Psoas muscle (tissue), 8 donors: ENCODE results near the gene DLG4. TPM values are rescaled to one million over a fixed set of nuclear protein-coding genes. Genes with fewer than 3 reads are reported as not detected.
A peak's percentile ranks its signal among the peaks of the same experiment; 100 is the strongest.

Experiments
- ATAC-seq, 4 donors: fragments of 200-7000 bp; cut with Tn5 transposase; one replicate each; pipeline ENCODE4 v1.9.1; 2020; ENCODE audit warnings: moderate library complexity in 3 of 4, mild to moderate bottlenecking in 2 of 4
- DNase-seq, 2 donors: peaks; one replicate each; pipeline ENCODE4 v3.0.0-alpha.2; 2020
- H3K27ac ChIP-seq: fragments of 200-600 bp; one replicate; pipeline ENCODE4 v1.8.0; 2022
- H3K27me3 ChIP-seq, 3 donors: fragments of 200-600 bp in 1 of 3; one replicate each; pipeline versions ENCODE4 v1.6.1 to v1.8.0; 2013 to 2022; ENCODE audit warnings: low read length in 2 of 3, mild to moderate bottlenecking in 2 of 3, moderate library complexity in 1 of 3; ENCODE audit not compliant: insufficient read depth in 3 of 3
- H3K36me3 ChIP-seq, 2 donors: fragments of 200-600 bp in 1 of 2; one replicate each; pipeline versions ENCODE4 v1.6.1 to v1.8.0; 2013 to 2022; ENCODE audit warnings: low read depth in 1 of 2, mild to moderate bottlenecking in 1 of 2, moderate library complexity in 1 of 2; ENCODE audit not compliant: insufficient read depth in 1 of 2
- H3K4me1 ChIP-seq: fragments of 200-600 bp; one replicate; pipeline ENCODE4 v1.8.0; 2022
- H3K4me3 ChIP-seq: fragments of 200-600 bp; one replicate; pipeline ENCODE4 v1.8.0; 2022; ENCODE audit warnings: mild to moderate bottlenecking
- H3K9me3 ChIP-seq: fragments of 200-600 bp; one replicate; pipeline ENCODE4 v1.8.0; 2022
- WGBS, 3 donors: extraction: QIAGEN DNeasy Blood & Tissue Kit; methylation state at CpG; one replicate each; pipeline versions ENCODE4 v1.1.6 to v1.1.7; 2013; 5-methylcytosine and 5-hydroxymethylcytosine counted together
- intact Hi-C, 2 donors: fragments of 100-400 bp; cut with DNase I; formaldehyde crosslinking; loops; one replicate each; pipeline versions ENCODE4 v1.11.0 to v1.14.2; 2022
- long read RNA-seq, 2 donors: library from polyadenylated mRNA; unstranded; transcript quantifications; one replicate each; pipeline ENCODE4 v2.0.0, GENCODE V29; 2021
- polyA plus RNA-seq, 3 donors: library from polyadenylated mRNA; stranded (reverse); fragments of 200-250 nt; gene quantifications; one replicate each; pipeline ENCODE4 v1.2.3, GENCODE V29; 2013
- total RNA-seq, 4 donors: library from RNA; stranded (reverse); fragmentation: NEBNext Ultra II Directional in 2 of 4; extraction: Animal tissue kit (Norgen Biotek cat#: 25700) in 2 of 4; gene quantifications; one replicate each; pipeline versions ENCODE4 v1.2.1 to v1.2.4, GENCODE V29; 2021 to 2023
- TF ChIP-seq, protein P1 (sequence below): fragments of 200-600 bp; IDR thresholded peaks from one replicate; pipeline ENCODE4 v1.8.0; 2022; ENCODE audit warnings: antibody characterized with exemption
- donor health status: healthy with polysubstance abuse.
- donor health status: DM: no; HTN: no; CAD: no; lungs with moderate emphysema.
- donor health status: Bipolar disorder and iron deficiency.
- donor health status: healthy.
- donor health status: DM: yes; HTN: yes; CAD: no.
- donor health status: DM: no; HTN: no; CAD: no.
- donor health status: DM: no; HTN: no; CAD: no.
- donor health status: DM: yes; HTN: yes; CAD: no.

Gene DLG4
- total RNA-seq (1 to 10 TPM; 3.2 to 8.9 (median 5.8) TPM), polyA plus RNA-seq (1 to 10 TPM; 1.5 to 5.8 (median 1.8) TPM)
- long read RNA-seq, donor 1, partial matches to known transcripts = 0 of 1 reads
- long read RNA-seq, donor 1, other reads (novel, unspliced or antisense) = 1 of 1 reads
- long read RNA-seq, donor 2, partial matches to known transcripts = 0 of 1 reads
- long read RNA-seq, donor 2, other reads (novel, unspliced or antisense) = 1 of 1 reads

DNA sequence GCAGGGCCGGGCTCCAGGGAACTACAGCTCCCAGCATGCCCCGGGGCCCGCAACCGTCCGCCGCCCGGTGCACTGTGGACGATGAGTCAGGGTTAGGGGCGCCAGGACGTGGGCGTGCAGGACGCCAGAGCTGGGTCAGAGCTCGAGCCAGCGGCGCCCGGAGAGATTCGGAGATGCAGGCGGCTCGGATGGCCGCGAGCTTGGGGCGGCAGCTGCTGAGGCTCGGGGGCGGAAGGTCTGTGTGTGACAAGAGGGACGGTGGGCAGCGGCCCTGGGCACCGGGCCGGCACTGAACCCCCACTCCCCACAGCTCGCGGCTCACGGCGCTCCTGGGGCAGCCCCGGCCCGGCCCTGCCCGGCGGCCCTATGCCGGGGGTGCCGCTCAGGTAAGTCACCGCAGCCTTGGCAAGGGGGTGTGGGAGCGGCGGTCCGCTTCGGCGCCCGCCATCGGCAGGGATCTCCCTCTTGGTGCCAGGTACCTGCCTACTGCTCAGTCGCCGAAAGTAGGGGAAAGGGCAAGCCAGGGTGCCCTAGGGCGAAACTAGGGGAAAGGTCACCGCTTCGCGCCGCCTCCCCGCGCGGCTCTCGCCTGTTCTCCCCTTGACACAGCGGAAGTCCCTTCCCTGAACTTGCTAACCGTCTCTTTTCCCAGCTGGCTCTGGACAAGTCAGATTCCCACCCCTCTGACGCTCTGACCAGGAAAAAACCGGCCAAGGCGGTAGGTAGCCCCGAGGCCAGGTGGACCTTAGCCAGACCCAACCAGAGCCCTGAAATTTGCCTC is at the start of gene DLG4, which contains the start of gene ACADVL:
TSS of gene DLG4 (minus strand) at position 25 of the 781 bp plus-strand sequence.
TSS of gene ACADVL (plus strand) at position 127 of the 781 bp plus-strand sequence. CDS start at position 174, 47 bp downstream.
- no peaks in the 10 kb centered on the region for H3K27me3 ChIP-seq
- peak; percentile 97 for DNase-seq
- TF ChIP-seq, protein P1, sequence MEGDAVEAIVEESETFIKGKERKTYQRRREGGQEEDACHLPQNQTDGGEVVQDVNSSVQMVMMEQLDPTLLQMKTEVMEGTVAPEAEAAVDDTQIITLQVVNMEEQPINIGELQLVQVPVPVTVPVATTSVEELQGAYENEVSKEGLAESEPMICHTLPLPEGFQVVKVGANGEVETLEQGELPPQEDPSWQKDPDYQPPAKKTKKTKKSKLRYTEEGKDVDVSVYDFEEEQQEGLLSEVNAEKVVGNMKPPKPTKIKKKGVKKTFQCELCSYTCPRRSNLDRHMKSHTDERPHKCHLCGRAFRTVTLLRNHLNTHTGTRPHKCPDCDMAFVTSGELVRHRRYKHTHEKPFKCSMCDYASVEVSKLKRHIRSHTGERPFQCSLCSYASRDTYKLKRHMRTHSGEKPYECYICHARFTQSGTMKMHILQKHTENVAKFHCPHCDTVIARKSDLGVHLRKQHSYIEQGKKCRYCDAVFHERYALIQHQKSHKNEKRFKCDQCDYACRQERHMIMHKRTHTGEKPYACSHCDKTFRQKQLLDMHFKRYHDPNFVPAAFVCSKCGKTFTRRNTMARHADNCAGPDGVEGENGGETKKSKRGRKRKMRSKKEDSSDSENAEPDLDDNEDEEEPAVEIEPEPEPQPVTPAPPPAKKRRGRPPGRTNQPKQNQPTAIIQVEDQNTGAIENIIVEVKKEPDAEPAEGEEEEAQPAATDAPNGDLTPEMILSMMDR = no peak
- no peaks in the 10 kb centered on the region for H3K9me3 ChIP-seq
- peak within 1 kb of the TSS; percentile 98 for H3K4me3 ChIP-seq
- peaks cover 34% of the 10 kb centered on the region for H3K4me1 ChIP-seq
- H3K36me3 ChIP-seq = peaks cover 2 to 45% of the 10 kb centered on the region in 2 donors
- ATAC-seq = peak; percentile 86 to 88 (median 86)
- 0 to 1% (median 0%) methylated on average over 44 to 63 of the region's 63 CpGs for WGBS, 3 donors
- intact Hi-C loops = loop anchor here in 1 of 2 donors (2.0 kb wide), 2 partner anchors 17 to 77 kb away; no protein-coding TSS in a partner anchor
- H3K27ac ChIP-seq = peak within 1 kb of the TSS; percentile 99

DNA sequence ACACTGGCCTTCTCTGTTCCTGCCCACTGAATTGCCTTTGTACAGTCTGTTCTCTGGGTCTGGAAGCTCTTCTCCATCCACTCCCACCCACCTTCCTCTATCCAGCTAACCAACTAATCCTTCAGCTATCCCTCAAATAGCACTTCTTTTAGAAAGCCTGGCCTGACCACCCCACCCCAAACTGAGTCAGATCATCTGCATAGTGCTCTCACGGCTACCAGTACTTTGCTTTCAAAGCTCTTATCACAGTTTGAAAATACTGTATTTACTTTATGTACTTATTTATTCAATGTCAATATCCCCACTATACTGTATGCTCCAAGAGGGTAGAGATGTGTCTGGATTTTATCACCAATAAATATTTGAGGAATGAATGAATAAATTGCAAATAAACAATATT is 47.1 kb upstream of the DLG4 start:
- no peak for ATAC-seq
- no peak for DNase-seq
- 71 to 76% (median 74%) methylated on average over 1 of the region's 1 CpG for WGBS, 3 donors
- Histone ChIP-seq H3K4me1 (peaks cover 4% of the 10 kb centered on the region), H3K27ac (no peak overlapping the region), H3K36me3 (no peaks in the 10 kb centered on the region), H3K27me3 (peaks cover 0 to 36% (median 16%) of the 10 kb centered on the region in 3 donors), H3K9me3 (no peaks in the 10 kb centered on the region), H3K4me3 (no peak overlapping the region)
- TF ChIP-seq, protein P1 = no peak
- intact Hi-C loops = loop anchor here (5.0 to 10.0 kb wide), 2 partner anchors 41 to 78 kb away; partner anchors contain the start of gene EIF5A (in 1 of the 2)

DNA sequence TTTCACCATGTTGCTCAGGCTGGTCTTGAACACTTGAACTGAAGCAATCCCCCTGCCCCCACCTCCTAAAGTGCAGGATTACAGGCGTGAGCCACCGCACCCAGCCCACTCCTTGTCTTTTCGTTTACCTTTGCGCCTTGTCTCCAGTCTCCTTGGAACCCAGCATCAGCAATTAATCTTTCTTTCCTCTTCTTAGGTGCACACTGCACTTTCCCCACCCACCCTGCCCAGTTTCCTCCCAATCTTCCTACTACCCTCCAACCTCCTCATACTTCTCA is 44.1 kb upstream of the DLG4 start:
- WGBS, 3 donors = 50 to 79% (median 57%) methylated on average over 4 of the region's 4 CpGs
- H3K27me3 ChIP-seq = peaks cover 0 to 50% (median 21%) of the 10 kb centered on the region in 3 donors

DNA sequence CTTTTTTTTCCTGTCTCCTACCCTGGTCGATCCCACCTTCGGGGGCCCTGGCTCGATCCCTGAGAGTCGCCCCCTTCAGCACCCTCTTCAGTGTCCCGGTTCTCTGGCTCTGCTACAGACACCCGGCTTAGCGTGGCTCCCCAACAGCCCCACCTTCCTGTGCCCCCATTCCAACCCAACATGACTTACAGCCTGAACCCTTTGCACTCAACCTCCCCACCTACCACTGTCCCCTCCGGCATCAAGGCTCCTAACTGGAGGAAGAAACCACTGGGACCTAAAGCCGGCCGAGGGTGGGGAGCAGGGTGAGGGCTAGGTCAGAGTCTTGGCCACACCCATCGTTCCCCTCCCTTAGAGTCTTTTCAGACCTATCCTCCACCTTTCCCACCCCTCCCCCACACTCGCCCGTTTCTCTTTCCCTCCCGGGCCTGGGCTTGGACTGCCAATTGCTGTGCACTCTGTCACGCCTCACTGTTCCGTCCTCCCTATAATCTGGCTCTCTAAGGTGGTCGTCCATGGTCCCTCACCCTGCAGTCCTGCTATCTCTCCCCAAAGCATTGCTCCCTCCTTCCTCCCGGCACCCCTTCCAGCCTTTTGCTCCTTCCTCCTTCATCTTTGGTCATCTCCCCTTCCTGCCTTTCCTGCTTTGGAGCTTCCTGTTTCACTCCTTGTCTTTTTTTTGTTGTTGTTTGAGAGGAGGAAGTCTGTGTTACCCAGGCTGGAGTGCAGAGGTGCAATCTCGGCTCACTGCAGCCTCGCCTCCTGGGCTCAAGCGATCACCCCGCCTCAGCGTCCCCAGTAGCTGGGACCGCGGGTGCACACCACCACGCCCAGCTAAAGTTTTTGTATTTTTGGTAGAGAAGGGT is 43.5 kb upstream of the DLG4 start:
- Histone ChIP-seq H3K4me3 (peak overlapping the region; percentile 66), H3K9me3 (no peaks in the 10 kb centered on the region), H3K27ac (no peak overlapping the region), H3K36me3 (peaks cover 0 to 17% of the 10 kb centered on the region in 2 donors), H3K27me3 (peaks cover 0 to 50% (median 21%) of the 10 kb centered on the region in 3 donors), H3K4me1 (peaks cover 9% of the 10 kb centered on the region)
- TF ChIP-seq, protein P1 = no peak
- 11 to 14% (median 13%) methylated on average over 26 of the region's 26 CpGs for WGBS, 3 donors
- ATAC-seq = peak in 2 of 4 donors; percentile 3 to 15
- DNase-seq = peak in 1 of 2 donors; percentile 29
- intact Hi-C loops = loop anchor here in 1 of 2 donors (10.0 kb wide), 1 partner anchor 82 kb away; no protein-coding TSS in a partner anchor

More for the DNA sequence above, 44.1 kb upstream of the DLG4 start:
- Histone ChIP-seq H3K4me1 (peaks cover 9% of the 10 kb centered on the region), H3K27ac (no peak overlapping the region), H3K36me3 (peaks cover 0 to 11% of the 10 kb centered on the region in 2 donors), H3K9me3 (no peaks in the 10 kb centered on the region), H3K4me3 (no peak overlapping the region)
- intact Hi-C loops = loop anchor here in 1 of 2 donors (10.0 kb wide), 1 partner anchor 81 kb away; no protein-coding TSS in a partner anchor
- ATAC-seq (no peak), DNase-seq (no peak)
- TF ChIP-seq, protein P1 = no peak
